Amygdala (tissue), 56 donors: ENCODE data around the gene SLC30A10.
A peak's percentile ranks its signal among the peaks of the same experiment; 100 is the strongest.
"Not testable (repeated sequence)": the region's sequence is repeated elsewhere in the genome, so short reads cannot be mapped to it uniquely, and the experiment has no call there.

Source experiments
- DNase-seq, 56 donors: peaks; one replicate each; lab custom pipeline; 2025; lab: John Stamatoyannopoulos, UW

Gene SLC30A10

DNA sequence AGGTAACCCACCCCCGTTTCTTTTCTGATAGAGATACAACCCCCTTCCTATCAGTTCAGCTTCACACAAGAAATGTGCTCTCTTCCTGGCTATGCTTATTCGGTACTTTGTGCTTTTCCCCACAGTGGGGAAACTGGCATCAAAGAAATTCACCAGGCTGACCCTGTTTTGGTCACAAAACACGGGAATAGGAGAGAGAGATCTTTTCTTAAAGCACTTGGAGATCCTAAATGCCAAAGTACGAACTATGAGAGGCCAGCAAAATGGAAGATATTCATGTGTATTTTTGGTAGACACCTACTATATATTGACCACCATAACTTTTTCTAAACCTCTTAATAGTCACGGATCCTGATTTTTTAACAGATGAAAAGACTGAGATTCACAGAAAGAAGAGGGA lies 30.0 kb downstream of the SLC30A10 start:
- no peak for DNase-seq

DNA sequence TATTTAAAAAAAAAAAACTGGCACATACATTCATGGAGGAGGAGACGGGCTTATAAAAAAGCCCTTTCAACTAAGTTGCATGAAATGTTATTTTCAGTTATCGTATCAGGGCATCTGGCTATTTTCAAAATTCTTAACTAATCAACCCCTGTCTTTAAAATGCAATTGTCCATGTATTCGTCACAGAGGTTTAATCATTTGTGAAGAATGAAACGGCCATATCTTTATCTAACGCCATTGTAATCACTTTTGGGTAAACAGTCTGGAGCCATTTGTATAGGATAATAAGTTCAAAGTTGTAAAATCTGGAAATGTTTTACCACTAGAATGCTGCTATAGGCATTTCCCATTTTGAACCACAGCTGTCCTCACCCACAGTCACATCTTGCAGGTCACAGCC lies 30.4 kb downstream of the SLC30A10 start:
- no peak for DNase-seq

GRCh38 chr1:219892271-219892670 lies 36.1 kb downstream of the SLC30A10 start:
- DNase-seq: not testable (repeated sequence)

DNA sequence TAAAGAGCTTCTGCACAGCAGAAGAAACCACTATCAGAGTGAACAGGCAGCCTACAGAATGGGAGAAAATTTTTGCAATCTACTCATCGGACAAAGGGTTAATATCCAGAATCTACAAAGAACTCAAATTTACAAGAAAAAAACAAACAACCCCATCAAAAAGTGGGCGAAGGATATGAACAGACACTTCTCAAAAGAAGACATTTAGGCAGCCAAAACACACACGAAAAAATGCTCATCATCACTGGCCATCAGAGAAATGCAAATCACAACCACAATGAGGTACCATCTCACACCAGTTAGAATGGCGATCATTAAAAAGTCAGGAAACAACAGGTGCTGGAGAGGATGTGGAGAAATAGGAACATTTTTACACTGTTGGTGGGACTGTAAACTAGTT lies 36.5 kb downstream of the SLC30A10 start:
- DNase-seq: not testable (repeated sequence)

DNA sequence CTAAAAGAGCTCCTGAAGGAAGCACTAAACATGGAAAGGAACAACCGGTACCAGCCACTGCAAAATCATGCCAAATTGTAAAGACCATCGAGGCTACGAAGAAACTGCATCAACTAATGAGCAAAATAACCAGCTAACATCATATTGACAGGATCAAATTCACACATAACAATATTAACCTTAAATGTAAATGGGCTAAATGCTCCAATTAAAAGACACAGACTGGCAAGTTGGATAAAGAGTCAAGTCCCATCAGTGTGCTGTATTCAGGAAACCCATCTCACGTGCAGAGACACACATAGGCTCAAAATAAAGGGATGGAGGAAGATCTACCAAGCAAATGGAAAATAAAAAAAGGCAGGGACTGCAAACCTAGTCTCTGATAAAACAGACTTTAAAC lies 39.7 kb downstream of the SLC30A10 start:
- not testable (repeated sequence) for DNase-seq

GRCh38 chr1:219885680-219886079 lies 42.7 kb downstream of the SLC30A10 start:
- DNase-seq: no peak

DNA sequence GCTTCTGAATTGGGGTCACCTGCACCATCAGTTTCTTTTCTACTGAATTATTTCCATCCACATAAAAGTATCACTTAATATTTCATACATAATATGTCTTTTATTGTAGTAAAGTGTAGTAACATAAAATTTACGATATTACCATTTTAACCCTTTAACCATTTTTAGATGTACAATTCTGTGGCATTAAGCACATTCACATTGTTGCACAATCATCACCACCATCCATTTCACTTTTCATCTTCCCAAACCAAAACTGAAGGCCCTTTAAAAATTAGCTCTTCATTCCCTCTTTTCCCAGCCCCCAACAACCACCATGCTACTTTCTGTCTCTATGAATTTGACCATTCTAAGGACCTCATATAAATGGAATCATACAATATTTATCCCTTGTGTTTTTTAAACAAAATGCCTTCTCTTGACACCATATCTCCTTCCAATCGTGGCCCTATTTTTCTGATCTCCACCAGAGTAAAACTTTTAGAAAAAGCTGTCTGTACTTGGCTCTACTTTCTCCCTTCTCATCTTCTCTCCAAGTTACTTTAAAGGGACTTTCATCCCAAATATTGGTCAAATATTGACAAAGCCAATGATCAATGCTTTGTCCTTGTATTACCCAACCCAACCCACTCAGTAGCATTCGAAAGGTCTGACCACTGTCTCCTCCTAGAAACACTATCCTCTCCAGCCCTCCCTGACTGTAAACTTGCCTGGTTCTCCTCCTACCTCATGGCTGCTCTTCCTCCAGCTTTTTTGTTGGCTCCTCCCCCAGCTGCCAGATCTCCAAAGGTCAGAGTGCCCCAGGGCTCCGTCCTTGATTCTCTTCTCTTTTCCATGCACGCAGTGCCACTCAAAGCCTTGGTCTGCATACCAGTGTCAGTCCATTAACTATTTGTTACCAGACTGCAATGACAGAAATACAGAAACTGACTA lies 44.7 kb downstream of the SLC30A10 start:
- DNase-seq: no peak

- DNase-seq: no peak
Observed at GRCh38 chr1:219882755-219883154, 45.6 kb downstream of the SLC30A10 start.

GRCh38 chr1:219882096-219882495 lies 46.3 kb downstream of the SLC30A10 start:
- DNase-seq: peak in 2 of 56 donors; percentile 6 to 8

GRCh38 chr1:219880765-219881457 lies 47.4 kb downstream of the SLC30A10 start:
- no peak for DNase-seq

GRCh38 chr1:219876798-219877209 lies 51.6 kb downstream of the SLC30A10 start:
- no peak for DNase-seq

DNA sequence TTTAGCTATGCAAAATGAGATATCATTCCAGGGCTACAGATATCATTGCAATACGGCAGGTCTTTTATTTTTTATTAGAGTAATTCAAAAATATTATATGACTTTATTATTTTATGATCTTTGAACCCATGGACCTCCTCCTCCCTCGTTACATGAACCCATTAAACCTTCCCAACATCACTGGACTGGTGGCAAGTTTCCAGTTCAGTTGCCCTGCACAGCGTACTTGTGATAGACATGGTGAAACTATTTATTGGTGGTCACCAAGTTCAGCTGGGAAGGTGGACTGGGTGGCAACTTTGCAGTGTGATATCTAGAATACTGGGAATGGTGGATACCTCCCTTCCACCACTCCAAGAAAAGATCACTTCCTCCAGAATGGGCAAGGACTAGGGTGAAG lies 52.5 kb downstream of the SLC30A10 start:
- no peak for DNase-seq

GRCh38 chr1:219872538-219872937 lies 55.8 kb downstream of the SLC30A10 start:
- DNase-seq: not testable (repeated sequence)

DNA sequence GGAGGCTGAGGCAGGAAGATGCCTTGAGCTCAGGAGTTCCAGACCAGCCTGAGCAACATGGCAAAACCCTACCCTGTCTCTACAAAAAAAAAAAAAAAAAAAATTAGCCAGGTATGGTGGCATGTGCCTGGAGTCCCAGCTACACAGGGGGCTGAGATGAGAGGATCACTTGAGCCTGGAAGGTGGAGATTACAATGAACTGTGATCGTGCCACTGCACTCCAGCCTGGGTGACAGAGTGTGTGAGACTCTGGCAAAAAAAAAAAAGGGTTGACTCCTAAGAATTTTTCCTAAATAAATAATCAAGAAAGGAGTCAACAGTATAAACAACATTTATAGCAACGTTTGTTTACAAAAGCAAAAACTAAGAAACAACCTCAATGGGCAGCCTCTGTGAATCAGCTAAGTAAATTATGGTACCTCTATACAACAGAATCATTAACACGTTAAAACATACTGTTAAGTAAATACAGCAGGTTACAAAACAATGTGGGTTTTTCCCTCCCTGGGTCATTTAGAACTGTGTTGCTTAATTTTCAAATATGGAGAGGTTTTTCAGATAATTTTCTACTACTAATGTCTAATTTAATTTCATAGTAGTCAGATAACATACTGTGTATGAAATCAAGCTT lies 56.8 kb downstream of the SLC30A10 start:
- no peak for DNase-seq

- not testable (repeated sequence) for DNase-seq
Observed at GRCh38 chr1:219868615-219869014, 59.7 kb downstream of the SLC30A10 start.
